Activated CD4-positive, alpha-beta T cell treated with anti-CD3 and anti-CD28 coated beads, Interleukin-2, Interleukin-6, amounts not matched to agents 100 ng/mL and 50 ng/mL, durations not matched to agents 16 hours and 8 hours (primary cell): Measurements from ENCODE around the gene CLNK.
"Not testable (repeated sequence)": the region's sequence is repeated elsewhere in the genome, so short reads cannot be mapped to it uniquely, and the experiment has no call there.

Experiments
- DNase-seq: peaks from one replicate; pipeline ENCODE4 v3.0.0-alpha.2; 2020

The CLNK gene

GRCh38 chr4:10656988-10657387 lies 27.6 kb downstream of the CLNK start:
- no peak for DNase-seq

GRCh38 chr4:10656420-10656819 lies 28.1 kb downstream of the CLNK start:
- DNase-seq = peak; percentile 39

DNA sequence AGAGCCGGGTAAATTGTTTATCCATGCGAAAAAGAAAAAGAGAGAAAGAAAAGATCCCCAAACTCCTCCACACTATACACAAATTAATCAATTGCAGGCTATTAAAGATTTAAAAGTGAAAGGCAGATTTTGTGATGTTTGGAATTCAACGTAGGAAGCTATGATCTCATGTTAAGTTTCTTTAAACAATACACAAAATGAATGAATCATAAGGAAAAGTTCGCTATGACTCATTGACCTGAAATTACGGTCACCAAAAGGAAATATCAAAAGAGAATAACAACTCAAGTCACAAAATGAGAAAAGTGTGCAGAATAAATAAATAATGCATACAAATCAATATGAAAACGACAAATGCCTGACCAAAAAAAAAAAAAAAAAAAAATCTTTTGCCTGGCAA lies 28.6 kb downstream of the CLNK start:
- peak; percentile 60 for DNase-seq

DNA sequence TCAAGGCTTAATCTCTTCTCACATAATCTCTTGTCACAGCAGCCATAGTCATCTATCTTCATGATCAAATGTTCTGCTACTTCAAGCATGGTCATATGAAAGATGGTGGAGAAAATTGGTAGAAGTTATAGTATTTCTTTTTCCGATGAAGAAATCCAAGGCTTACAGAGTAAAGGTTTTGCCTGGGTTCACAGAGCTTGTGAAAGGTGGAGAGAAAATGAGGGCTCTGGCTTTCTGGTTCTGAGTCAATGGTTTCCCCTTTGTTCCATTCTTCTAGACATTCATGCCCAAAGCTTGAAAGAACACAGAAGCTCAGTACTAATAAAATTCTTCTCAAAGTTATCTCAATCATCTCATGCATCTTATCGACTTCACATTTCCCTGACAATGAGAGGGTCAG lies 36.1 kb downstream of the CLNK start:
- no peak for DNase-seq

- DNase-seq = no peak
Measured at GRCh38 chr4:10647846-10648245, 36.7 kb downstream of the CLNK start.

GRCh38 chr4:10643600-10644425 lies 40.8 kb downstream of the CLNK start:
- no peak for DNase-seq

DNA sequence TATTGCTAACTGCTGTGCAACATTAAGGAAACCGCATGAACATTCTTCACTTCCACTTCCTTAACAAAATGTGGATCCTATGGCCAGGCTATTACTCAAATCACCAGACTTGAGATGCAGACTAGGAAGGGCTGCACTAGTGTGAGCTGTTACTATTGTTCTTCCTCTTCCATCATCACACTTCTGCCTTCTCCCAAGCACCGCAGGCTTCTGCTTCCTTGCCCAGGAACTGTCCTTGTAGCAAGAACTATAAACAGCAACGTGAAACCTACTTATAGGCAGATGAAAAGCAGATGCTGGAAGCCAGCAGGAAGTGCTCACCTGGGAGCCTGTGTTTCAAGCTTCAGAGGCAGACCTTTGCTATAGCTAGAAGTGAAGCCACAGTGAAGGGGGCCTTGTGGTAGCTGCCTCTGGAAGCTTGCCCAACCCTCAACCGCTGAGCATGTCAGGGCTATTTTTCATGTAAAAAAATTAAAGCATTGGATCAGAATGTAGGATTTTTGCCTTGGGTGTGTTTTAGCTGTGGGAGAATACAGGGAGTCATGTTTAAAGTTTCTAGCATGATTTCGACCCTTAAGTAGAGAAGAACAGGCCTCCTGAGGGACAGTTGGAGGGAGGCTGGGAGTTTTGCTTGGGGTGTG lies 43.9 kb downstream of the CLNK start:
- DNase-seq = no peak

DNA sequence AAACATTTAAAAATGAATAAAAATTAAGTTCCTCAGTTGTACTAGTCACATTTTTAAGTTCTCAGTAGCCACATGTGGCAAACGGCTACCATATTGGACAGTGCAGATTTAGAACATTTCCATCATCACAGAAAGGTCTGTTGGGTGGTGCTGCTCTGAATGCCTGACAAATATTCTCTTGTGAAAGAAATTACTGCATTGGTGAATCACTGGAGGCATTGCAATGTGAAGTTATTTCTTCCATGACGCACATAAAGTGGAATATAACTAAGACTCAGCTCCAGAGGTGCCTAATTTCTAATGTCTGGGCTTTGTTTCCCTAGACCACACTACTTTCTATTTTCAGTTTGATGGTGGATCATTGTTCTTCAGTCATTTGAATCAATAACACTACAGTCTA lies 44.9 kb downstream of the CLNK start:
- DNase-seq = no peak

- no peak for DNase-seq
Measured at GRCh38 chr4:10639100-10639499, 45.5 kb downstream of the CLNK start.

DNA sequence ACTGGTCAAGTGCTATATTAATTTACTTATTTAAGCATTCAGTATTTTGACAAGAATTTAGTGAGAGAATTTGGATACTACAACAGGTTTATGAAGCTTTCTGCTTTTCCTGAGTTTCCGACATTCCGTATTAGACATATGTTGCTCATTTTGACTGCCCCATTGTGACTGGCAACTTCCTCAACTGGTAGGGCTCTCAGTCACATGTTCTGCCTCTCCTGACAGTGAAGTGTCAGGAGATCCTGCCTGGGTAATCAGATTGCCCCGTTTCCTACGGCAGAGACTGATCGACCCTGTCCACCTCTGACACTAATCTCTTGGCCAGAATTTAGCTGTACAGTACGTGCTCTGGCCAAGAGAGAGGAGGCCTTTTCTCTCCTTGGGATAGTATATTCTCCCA lies 49.5 kb downstream of the CLNK start:
- no peak for DNase-seq

DNA sequence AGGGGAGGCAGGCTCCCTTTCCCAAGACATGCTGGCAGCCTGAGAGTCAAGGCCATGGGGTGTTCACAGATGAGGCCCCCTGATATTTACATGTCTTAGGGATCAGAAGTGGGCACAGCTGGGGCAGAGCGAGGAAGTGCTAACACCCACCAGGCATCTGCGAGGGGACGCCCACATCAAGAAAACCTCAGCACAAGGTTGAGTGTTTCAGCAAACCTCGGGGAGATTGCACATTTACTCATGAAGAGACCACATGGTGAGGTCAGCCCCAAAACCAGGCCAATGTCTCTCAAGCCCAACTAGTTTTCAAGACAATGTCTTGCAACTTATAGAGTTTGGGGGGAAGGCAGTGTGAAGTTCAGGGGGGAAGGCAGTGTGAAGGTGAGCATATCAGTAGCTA lies 55.2 kb downstream of the CLNK start:
- peak; percentile 2 for DNase-seq

DNA sequence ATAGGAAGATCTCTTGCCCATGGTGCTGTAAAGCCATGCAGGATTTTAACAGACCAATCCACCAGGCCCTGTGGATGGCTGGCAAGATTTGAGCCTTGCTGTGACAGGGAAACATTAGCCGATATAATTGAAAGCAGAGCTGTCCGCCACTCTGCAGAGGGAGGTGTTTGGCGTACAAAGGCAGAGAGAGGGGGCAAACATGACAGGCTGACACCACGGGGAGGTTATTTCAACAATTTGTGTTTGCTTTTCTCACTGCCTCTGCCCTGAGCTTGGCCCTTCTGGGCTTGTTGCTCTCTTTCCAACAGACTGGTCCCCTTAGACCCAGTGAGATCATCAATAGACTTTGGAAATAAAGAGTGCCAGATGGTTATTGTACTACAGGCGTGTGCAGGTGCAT lies 59.4 kb downstream of the CLNK start:
- no peak for DNase-seq

DNA sequence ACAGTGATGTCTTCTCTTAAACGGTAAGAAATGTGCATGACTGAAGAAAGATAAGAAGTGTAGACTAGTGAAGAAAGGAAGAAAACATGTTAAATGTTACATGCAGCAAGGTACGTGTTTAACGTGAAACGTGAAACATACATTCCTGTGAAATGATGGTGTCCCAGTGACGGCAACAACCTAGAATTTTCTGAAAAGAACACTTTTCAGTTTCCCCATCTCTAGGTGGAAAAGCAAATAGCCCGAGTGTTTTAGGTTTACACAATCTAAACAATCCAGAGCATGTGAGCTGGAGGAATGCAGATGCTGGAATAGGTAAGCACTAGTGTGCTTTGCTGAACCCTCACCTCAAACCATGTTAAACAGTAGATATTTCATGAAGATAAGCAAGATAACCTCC lies 60.7 kb downstream of the CLNK start:
- no peak for DNase-seq

DNA sequence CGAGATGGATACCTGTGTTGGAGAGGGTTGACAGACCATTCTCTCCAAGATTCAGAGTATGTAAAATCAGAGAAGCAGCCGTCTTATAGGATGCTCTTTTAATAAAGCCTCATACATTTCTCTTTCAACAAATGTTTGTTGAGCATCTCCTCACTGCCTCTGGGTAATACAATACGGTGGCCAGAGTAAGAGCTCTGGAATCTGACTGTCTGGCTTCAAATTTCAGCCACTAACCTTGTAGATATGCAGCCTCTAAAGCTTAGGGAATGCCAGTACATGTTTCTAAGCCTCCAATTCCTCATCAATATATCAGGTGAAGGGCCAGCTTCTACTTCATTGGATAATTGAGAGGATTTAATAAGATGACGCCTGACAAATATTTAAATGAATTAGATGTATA lies 61.3 kb downstream of the CLNK start:
- DNase-seq = no peak

- DNase-seq = no peak
Measured at GRCh38 chr4:10622728-10623127, 61.8 kb downstream of the CLNK start.

GRCh38 chr4:10620935-10621488 lies 63.6 kb downstream of the CLNK start:
- DNase-seq = no peak

DNA sequence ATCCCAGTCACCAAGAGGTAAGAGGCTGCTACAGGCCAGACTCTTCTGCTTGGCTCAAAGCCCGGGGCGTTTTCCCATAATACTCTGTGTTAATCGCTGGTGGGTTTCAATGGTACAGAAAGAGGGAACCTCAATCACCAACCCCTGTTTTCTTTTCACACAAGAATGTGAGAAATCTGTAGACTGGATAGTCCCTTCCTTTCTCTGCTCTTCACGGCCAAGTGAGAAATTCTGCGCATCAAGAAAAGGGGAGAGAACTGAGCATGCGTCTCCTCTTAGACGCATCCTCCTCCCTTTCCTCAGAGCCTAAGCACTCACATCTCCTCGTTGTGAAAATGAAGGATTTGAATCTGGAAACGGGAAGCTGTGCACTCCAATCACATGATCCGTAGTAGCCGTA lies 64.7 kb downstream of the CLNK start:
- no peak for DNase-seq

DNA sequence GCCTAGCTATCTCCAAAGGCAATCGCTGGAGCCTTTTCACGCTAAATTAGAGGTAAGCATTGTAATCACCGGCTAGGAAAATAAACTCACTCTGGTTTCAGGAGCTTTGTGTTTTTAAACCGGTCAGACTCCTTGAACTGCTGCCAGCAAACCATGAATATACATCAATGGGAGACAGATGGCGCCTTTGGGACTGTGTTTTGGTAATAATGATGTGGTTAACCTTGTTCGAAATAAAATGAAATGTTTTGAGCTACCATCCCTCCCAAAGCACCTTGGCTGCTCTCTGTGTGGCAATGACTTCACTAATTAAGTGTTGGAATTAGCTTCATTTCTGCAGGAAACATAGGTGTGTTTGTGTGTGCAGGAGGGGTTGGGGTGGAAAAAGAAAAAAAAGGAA lies 65.3 kb downstream of the CLNK start:
- DNase-seq = no peak

- DNase-seq = not testable (repeated sequence)
Measured at GRCh38 chr4:10614926-10615325, 69.6 kb downstream of the CLNK start.

DNA sequence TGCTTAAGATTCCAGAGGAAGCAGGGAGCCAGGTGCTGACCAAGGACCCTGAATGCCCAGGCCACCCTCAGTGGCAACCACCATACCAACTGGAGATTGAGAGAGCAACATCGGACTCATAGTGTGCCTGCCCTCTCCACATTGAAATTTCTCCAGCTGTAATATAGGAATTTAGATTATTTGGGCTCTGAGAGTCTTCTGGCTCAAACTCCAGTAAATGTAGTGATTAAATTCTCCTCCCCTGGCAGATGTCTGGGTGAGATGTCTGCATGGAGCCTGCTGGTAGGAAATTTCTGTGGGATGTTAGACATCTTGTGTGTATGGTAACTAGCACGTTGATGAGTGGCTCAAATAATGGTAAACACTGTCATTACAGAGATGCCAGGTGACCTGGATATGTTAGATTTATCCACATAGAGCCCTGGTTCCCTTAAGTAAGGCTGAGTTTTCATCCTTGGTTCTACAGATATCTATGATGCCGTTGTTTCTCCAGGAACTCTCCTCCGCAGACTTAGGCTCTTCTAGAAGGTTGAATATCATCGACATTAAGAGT lies 70.6 kb downstream of the CLNK start:
- no peak for DNase-seq

DNA sequence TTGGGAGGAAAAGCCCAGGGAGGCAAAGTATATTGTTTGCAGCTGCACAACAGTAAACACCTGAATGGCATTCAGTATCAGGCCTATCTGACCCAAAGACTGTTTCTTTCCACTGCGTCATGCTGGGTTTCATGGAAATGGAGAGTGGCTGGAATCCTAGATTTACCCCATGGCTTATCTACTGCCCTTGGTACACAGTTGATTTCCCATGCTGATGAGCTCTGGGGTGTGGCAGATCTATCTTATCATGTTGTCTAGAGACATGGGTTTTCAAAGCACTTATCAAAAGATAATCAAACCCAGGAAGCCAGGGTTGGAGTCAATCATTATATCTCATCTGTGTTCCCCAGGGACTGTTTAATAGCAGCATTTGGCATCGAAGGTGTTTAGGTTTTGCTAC lies 72.1 kb downstream of the CLNK start:
- no peak for DNase-seq

DNA sequence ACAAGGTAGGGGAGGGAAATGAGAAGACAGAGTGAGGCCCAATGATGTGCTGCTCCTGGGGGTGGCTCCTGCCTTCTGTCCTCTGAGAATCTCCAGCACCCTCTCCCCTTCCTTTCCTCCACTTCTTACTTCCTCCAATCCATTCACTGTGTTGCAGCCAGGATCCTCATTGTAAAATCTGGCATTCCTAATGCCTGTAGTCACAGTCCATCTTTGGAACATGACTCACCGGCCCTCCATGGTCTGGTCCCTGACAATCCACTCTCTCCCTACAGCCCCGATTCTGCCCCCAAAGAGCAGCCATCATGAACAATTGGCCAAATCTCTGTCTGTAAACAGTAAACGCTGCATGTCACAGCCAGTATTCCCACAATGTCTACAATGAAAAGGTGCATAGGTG lies 72.9 kb downstream of the CLNK start:
- DNase-seq = no peak

DNA sequence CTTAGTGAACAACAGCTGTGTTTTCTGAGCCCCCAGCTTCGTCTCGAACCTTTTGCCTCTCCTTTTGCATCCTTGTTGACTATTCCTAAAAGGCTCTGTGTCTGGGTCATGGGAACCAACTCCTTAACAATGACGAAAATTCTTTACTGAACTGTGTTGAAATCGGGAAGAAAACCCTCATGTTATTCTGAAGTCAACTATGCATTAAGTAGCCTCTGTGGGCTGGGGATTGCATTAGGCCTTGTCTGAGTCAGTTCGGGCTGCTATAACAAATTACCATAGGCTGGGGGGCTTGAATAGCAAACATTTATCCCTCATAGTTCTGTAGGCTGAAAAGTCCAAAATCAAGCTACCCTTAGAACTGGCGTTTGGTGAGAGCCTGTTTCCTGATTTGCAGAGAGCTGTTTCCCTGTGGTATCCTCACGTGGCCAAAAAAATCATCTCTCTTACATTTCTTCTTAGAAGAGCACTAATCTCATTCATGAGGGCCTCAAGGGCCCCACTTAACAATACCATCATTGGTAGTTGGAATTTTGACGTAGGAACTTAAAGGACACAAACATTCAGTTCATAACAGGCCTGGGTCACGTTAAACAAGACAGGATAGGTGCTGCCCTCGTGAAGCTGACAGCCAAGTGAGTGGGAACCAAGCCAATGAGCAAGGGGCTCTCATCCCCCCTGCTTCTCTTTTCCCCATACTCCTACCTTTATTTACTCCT lies 75.9 kb downstream of the CLNK start:
- no peak for DNase-seq
